T-helper 2 cell treated with Interferon-gamma antibody and Interleukin-4, amounts not matched to agents 100 ng/mL and 5 ng/mL, for 36 hours (primary cell): ENCODE data around the gene ITPRIP. TPM values are rescaled to one million over a fixed set of nuclear protein-coding genes. Genes with fewer than 3 reads are reported as not detected.

Experiments
- intact Hi-C: fragments of 100-400 bp; cut with micrococcal nuclease; formaldehyde crosslinking; loops from one replicate; pipeline ENCODE4 v1.15.1; 2023
- total RNA-seq: library from RNA; stranded (reverse); gene quantifications from 2 replicates; pipeline ENCODE4 v1.2.3, GENCODE V29; 2022

ITPRIP gene
- total RNA-seq, 1 donor from 2014 or later, result 20.2 TPM

DNA sequence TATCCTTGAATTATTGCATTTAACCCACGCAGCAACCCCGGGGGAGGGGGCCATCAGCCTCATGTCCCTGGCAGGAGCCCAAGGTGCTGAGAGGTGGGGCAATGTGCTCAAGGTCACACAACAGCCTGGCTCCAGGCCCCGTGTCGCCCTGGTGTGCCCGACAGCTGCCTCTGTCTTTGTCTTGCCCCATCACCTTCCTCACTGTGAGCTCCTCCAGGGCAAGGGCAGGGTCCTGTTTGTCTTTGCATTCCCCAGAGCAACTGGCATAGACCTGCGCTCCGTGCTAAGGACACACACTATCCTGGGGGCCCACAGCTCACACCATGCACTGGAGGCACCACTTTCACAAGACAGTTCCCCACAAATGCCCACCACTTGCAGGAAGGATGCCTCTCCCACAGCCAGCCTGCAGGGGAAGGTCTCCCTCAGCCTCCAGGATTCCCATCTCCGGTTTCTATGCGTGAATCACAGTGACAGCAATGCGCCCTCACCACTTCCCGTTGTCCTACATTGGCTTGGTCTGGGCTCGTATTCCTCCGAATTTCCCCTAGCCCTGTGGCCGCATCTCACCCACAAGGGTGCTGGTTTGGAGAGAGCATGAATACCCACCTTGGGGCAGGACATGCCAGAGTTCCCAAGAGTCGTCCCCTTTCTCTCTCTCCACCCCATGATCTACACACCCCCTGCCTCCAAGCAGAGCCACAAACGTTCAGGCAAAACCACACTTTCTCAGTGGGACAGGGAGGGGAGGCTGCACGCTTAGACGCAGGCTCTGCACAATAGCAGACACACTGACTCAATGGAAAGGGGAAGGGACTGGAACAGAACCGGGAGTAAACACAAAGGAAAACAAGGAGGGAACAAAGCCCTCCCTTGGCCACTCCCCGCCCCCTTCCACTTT, 10.3 kb downstream of the ITPRIP start:
- intact Hi-C loops, result no loop called here

DNA sequence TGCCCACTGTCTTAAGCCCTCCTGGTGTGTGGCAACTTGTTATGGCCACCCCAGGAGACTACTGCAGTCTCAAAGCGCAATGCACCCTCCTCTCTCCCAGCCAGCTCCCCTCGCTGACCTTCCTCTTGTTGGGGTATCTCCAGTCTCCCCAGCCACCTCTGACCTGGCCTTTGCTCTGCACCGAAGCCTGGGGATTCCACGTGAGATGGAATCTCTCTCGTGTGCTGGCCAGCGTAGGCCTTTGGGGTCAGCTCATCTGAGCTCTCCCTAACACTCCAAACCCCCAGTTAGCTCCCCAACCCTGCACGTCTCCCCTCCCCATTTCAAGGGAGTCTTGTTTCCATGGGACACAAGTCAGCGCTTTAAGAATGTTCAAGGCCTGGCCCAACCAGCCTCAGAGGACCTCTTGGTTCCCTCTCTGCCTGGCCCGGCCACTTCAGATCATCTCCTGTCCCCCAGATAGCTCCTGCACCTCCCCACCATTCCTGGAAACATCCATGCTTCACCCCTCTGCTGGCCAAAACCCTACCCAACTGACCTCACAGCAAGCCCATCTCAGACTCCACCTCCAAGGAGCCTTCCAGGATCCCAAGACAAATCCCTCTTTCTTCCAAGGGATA, 11.2 kb downstream of the ITPRIP start:
- intact Hi-C loops, result no loop called here

DNA sequence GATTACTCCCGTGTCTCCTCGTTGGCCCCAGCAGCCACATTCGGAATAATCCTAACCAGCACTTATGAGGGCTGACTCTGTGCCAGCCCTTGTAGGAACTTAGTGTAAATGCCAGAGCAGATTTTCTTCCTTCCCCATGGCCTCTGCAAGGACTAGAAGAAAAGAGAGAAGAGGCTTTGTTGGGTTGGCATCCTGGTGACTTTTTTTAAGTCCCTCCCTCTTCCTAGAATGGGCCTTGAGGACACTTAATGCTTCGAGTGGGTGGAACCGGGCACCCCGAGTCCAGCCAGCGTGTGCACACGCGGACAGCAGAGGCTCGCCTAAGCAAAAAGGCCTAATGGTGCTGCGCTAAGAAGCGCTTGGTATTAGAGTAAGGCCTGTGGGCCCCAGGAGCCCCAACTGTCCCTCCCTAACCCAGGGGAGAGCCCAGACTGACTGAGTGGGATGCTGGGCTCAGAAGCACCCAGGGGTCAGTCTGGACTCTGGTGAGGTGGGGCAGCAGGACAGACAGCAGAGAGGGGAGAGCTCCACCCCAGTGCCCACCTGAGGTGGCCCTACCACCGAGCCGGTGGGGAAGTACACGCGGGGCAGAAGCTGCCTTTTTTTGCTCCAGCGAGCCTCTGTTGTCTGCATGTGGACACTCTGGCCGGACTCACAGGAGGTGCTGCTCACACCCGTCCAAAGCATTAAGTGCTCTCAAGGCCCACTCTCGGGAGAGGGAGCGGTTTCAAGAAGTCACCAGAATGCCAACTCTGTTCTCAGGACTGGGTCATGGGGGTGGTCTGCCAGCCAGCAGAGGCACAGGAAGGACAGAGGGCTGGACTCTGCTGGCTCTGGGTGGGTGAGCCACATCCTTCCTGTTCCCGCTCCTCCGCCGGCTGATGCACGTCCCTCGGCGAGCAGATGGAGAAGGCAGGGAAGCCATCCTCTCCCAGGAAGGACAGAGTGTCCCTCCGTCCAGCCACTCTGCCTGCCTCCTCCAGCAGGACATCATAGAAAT, 12.5 kb downstream of the ITPRIP start:
- intact Hi-C loops, result no loop called here

DNA sequence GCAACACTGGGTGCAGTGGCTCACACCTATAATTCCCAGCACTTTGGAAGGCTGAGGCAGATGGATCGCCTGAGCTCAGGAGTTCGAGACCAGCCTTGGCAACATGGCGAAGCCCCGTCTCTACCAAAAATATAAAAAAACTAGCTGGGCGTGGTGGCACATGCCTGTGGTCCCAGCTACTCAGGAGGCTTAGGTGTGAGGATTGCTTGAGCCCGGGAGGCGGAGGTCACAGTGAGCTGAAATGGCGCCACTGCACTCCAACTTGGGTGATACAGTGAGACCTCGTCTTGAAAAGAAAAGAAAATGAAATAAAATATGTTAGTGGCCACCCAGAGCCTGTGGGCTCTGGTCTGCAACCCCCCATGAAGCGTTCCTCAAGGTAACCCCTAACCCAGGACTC, 13.3 kb downstream of the ITPRIP start:
- intact Hi-C loops, result no loop called here

DNA sequence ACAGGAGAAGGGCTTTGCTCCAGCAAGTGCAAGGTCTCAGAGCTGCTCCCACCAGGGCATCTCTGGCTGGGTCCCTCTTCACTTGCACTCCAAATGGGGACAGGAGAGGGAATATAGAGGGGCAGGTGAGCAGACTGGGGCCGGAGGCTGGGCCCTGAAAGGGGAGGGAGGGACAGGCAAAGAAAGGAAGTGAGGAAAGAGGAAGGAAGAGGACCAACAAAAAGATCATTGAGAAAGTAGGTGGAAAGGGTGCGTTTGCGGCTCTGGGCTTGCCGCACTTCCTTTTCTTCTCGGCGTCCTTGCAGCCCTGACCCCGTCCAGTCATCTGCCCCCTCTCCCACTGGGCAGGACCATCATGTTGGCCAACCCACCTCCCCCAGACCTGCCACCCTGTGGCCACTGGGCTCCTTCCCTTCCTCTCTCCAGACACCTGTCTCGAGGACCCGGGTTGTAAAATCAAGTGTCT, 14.0 kb downstream of the ITPRIP start:
- intact Hi-C loops, result no loop called here

DNA sequence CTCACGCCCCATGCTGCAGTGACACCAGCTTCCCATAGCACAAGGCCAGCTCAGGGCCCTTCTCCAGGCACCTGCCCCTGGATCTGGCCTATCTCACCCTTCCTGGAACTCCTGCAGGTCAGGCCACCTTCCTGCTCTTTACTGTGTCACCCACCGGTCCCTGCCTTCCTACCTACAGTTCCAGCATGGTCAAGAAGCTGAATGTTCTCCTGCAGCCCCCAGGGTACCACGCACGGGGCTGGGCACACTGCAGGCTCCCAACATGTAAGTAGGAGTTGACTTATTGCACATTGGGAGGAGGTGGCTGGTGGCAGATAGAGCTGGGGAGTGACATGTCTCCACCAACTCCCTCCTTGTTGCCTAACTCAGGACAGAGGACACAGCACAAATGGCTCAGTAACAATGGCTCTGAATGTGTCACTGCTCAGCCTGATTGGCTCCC, 14.5 kb downstream of the ITPRIP start:
- intact Hi-C loops, result no loop called here

DNA sequence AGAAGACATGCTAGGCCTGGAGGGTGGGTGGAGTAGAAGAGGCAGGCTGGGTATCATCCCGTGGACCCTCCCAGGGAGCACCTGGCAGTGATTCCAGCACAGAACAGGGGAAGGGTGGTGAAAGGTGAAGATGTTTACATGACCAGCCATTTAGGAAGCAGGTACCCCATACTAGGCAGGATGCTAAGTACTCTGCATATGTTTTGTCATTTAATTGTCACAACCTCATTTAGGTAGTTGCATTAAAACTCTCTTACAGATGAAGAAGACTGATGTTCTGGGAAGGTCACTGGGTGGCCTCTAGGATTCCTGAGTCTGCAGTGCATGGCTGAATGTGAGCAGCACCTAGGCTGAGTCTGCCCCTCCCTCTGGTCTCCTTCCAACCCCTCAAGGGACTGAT, 15.2 kb downstream of the ITPRIP start:
- intact Hi-C loops, result no loop called here

DNA sequence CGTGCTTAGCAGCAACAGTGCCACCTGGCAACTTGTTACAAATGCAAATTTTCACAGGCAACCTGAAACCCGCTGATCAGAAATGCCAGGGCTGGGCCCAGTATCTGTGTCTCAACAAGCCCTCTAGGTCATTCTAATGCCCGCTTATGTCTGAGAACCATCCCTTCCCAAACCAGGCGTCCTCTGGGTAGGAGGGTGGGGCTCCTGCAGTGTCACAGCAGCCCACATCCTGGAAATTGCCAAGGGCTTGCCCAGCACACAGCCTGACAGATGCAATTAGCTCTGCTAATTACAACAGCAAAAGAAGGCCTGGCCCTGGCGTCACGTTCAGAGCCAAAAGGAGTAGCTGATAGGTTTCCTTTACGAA, 15.9 kb downstream of the ITPRIP start:
- intact Hi-C loops, result loop anchor here (1.0 kb wide), 1 partner anchor 11 kb away; no protein-coding TSS in a partner anchor

- intact Hi-C loops, result loop anchor here (1.0 kb wide), 1 partner anchor 11 kb away; no protein-coding TSS in a partner anchor
Observed at GRCh38 chr10:104321725-104322415, 16.4 kb downstream of the ITPRIP start.

DNA sequence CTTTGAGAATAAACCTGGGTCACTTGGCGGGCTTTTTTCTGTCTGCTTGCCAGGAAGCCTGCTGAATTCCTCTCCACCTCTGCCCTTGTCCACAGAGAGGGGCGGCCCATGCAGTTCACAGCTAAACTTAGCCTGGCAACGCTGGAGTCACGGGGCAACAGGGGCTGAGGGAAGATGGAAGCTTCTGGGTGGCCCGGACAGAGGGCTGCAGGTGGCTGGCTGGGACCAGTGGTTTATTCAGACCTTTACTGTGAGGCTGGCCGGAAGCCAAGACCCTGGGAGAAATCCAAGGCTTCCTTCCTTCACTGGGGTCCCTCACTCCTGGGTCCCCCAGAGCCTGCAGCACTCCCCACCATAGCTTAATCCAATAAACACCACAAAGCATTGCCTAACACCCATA, 17.0 kb downstream of the ITPRIP start:
- intact Hi-C loops, result no loop called here

DNA sequence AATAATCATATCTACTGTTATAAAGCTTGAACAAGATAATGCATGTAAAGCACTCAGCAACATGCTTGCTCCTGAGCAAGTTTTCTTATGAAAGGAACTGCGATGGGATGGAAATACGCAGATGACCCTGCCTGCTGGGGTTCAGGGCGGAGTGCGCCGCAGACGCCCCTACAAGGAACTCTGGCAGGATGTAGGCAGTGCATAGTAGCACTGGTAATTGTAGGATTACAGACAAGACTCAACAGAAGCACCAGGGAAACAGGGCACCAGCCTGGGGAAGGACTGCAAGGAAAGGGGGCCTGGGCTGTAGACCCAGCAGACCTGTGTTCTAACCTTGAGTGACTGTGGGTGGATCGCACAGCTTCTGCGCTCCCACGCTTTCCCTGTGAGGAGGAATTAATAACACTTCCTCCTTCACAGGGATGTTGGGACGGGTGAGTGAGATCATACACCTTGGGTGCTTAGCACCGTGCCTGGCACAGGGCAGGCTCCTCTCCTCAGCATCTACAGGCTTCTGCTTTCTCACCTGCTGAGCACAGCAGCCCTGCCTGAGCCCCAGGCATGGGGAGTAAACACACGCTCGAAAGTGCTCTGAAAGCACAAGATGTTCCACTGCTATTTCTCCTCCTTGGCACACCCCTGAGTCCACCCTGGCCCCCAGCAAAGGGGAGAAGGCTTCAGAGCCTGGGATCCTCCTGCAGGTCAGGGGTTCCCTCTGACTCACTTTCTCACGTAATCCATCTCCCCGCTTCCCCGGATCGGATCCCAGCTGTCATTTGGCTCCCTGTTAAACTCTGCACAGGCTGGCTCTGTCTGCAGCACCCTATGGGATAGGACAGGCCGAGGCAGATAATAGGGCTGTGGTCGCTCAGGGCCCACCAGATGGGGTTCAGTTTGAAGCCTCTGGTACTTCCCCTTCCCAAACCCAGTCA, 19.2 kb downstream of the ITPRIP start:
- intact Hi-C loops, result no loop called here

DNA sequence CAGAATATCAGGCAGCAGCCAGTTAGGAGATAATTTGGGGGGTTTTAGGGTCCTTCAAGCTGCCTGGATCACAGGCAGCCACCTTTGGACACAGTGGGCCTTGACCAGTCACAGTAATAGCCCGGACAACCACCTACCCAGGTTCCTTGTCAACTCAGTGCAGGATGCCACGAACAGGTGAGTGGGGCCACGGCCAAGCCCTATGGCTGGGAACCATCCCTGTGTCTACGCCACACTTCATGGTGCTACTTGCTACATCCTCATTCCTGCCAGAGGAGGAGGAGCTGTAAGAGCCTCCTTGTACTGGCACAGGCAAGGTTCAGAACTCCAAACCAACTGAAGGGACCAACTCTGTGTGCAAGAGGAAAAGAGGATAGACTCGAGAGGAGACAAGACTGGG, 19.9 kb downstream of the ITPRIP start:
- intact Hi-C loops, result no loop called here

DNA sequence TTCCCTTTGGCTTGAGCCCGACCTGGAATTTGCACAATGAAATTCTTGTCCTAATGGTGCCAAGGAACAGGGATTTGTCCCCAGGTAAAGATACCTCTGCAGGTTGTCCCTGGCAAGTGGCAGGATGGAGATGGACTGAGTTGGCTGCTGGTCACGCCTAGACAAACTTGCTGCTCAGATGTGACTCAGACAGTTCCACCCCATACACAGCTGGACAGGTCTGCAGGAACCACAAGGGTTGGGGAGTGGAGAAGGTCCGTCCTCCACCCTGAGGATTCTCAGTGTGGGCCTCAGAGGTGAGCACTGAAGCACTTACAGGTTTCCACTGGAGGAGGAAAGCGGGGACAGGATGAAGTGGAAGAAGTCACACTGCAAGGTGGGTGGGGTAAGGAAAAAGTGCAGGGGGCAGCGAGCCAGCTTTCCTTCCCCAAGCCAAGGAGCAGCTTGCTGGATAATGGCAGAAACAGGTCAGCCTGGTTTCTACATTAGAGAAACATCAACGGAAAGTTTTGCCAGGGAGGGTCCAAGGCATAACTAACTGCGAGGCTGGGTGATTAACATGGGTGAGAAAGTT, 20.5 kb downstream of the ITPRIP start:
- intact Hi-C loops, result no loop called here

- intact Hi-C loops, result no loop called here
Observed at GRCh38 chr10:104317269-104317710, 21.0 kb downstream of the ITPRIP start.

DNA sequence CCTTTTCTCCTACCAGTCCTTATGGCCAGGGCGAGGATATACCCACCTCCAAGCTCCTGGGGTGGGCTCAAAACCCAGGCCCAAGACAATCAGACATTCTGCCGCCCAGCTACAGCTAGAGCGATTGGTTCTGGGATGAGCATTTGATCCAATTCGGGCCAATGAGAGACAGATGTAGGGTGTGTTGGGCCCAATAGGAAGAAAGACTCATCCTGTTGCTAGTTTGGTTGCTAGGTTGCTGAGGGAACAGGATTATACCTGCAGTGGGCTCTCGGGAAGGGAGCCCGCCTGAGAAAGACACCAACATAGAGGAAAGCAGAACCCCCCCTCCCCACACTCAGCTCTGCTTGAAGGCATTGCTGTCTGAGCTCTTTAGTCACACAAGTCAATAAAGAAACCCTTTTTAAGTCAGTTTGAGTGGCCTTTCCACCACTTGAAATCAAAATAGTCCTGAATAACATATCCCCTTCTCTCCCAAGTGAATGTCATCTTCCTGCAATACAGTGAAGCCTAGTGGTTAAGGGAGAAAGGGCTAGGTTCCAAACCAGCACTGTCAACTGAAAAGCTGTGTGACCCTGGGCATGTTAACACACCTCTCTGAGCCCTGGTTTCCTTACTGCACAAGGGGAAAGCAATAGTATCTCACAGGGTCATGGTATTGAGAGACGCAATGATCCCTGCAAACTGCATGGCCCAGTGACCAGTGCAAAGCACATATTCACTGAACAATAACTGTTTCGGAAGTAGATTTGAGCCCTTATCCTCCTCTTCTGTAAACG, 21.8 kb downstream of the ITPRIP start:
- intact Hi-C loops, result no loop called here

- intact Hi-C loops, result no loop called here
Observed at GRCh38 chr10:104315486-104315921, 22.8 kb downstream of the ITPRIP start.

DNA sequence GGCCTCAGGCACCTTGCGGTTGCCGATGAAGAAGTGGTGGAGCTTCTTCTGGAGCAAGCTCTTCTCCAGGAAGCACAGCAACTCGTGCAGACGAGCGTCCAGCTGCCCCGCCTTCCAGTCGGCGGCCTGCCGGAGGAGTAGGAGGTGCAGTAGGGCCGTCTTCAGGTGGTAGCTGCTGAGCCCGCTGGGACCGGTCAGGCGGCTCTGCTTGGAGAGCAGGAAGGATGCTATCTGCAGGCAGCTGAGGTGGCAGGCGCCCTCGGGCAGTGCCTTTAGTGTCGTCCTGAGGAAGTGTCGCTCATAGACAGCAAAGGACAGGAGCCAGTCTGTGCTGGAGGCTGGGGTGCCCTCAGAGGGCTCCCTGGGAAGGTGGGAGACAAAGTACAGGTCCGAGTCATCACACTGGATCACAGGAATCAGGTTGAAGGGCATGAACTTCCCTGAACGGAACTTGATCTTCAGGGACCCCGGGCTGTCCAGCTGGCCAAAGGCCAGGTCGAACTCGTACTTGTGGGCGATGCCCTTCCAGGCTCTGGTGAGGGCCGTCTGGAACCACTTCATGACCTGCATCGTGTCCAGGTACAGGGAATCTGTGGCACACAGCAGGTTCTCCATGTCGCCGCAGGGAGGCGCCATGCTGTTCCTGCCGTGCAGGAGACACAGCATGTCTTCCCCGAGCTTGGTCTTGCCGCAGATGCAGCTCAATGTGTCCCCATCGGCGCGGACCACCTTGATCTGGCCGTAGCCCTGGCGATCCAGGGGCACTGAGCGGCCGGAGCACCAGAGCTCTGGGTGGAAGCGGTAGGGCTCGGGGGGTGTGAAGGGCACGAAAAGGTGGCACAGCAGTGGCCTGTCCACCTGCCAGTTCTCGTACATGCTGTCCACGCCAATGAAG, 23.4 kb downstream of the ITPRIP start:
- intact Hi-C loops, result no loop called here
